ENCODE measurements around the gene HTRA3.

DNA sequence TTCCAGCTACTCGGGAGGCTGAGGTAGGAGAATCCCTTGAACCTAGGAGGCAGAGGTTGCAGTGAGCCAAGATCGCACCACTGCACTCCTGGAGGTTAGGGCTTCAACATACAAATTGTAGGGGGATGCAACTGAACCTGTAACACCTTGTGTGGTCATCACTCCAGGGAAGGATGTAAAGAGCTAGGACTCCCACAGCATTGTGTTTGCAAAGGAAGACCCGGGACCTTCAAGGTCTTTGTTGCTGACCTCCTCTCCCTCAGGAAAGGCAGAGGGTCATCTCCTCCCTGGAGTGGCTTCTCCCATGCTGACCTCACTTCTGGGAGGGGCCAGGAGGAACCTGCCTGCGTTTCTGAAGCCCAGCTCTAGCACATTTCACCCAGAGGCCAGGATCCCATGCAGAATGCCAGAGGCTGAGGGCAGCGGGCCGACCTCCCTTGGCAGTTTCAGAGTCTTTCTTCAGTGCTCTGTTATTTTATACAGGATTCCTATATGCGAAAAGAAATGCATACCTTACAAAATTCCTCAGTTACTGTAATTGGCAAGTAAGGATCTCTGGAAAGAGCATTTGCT lies 80.2 kb downstream of the HTRA3 start:
- TF ChIP-seq POLR2AphosphoS5 (IDR thresholded peaks at IDR 0.05; ENCODE audit: borderline replicate concordance, low read depth, low read length) (no peak), FOXP2 (optimal IDR thresholded peaks at IDR 0.05; ENCODE audit: control extremely low read depth, extremely low read length, insufficient read depth) (no peak), EZH2 (IDR thresholded peaks at IDR 0.05) (no peak)
